GM19023 (cell line): ENCODE results near the gene FAM124A.

ENCODE experiments used
- ATAC-seq: cut with Tn5 transposase; IDR thresholded peaks from one replicate; pipeline ENCODE4 v1.9.1; 2021; ENCODE audit warnings: mild to moderate bottlenecking, moderate library complexity; ENCODE audit not compliant: unreplicated experiment

Gene FAM124A

GRCh38 chr13:51241720-51242119 lies 19.5 kb downstream of the FAM124A start:
- no peak for ATAC-seq

GRCh38 chr13:51243227-51243626 lies 21.0 kb downstream of the FAM124A start:
- ATAC-seq = no peak

GRCh38 chr13:51243832-51244231 lies 21.6 kb downstream of the FAM124A start:
- ATAC-seq = no peak

GRCh38 chr13:51244637-51245405 lies 22.6 kb downstream of the FAM124A start:
- no peak for ATAC-seq

GRCh38 chr13:51245583-51245982 lies 23.4 kb downstream of the FAM124A start:
- ATAC-seq = no peak

- ATAC-seq = no peak
These were observed 23.8 kb downstream of the FAM124A start for GRCh38 chr13:51246025-51246417.

GRCh38 chr13:51246418-51247277 lies 24.4 kb downstream of the FAM124A start:
- ATAC-seq = no peak

GRCh38 chr13:51249255-51249654 lies 27.1 kb downstream of the FAM124A start:
- no peak for ATAC-seq

GRCh38 chr13:51249770-51250741 lies 27.9 kb downstream of the FAM124A start:
- no peak for ATAC-seq

GRCh38 chr13:51251480-51251879 lies 29.3 kb downstream of the FAM124A start:
- ATAC-seq = no peak

- no peak for ATAC-seq
These were observed 30.8 kb downstream of the FAM124A start for GRCh38 chr13:51252954-51253532.

GRCh38 chr13:51255556-51255955 lies 33.4 kb downstream of the FAM124A start:
- ATAC-seq = no peak

GRCh38 chr13:51257187-51257586 lies 35.0 kb downstream of the FAM124A start:
- ATAC-seq = no peak

- no peak for ATAC-seq
These were observed 36.7 kb downstream of the FAM124A start for GRCh38 chr13:51258612-51259548.

GRCh38 chr13:51260154-51260553 lies 38.0 kb downstream of the FAM124A start:
- no peak for ATAC-seq

- no peak for ATAC-seq
These were observed 39.5 kb downstream of the FAM124A start for GRCh38 chr13:51261610-51262249.

- no peak for ATAC-seq
These were observed 40.5 kb downstream of the FAM124A start for GRCh38 chr13:51262501-51263211.

- no peak for ATAC-seq
These were observed 44.4 kb downstream of the FAM124A start for GRCh38 chr13:51266642-51267041.
